22Rv1 (cell line): Measurements from ENCODE around the gene PRICKLE1.

Source experiments
- CTCF ChIP-seq: fragments of 450-650 bp; IDR thresholded peaks from 2 replicates; pipeline ENCODE4 v1.5.1; 2017; ENCODE audit warnings: mild to moderate bottlenecking
- ZFX ChIP-seq: fragments of 450-650 bp; IDR thresholded peaks from 2 replicates; pipeline ENCODE4 v1.6.1; 2017; ENCODE audit warnings: antibody characterized with exemption, borderline replicate concordance

GRCh38 chr12:42473130-42473529 is 116.4 kb downstream of the PRICKLE1 start:
- no peak for TF ChIP-seq CTCF
- no peak for TF ChIP-seq ZFX
